Measurements from ENCODE around the gene CCDC50. TPM values are rescaled to one million over a fixed set of nuclear protein-coding genes. Genes with fewer than 3 reads are reported as not detected.

The CCDC50 gene
- total RNA-seq, 2 donors from 2014 or later: 41.8 to 48.6 TPM

- no peaks in the 10 kb centered on the region for H3K9me3 Mint-ChIP-seq
- H3K36me3 ChIP-seq (ENCODE audit: control insufficient read depth, insufficient read depth, low read length): peaks cover 34% of the 10 kb centered on the region
- peaks cover 31% of the 10 kb centered on the region for H3K36me3 Mint-ChIP-seq (ENCODE audit: low read depth)
- peaks cover 11% of the 10 kb centered on the region for H3K4me1 Mint-ChIP-seq
- H3K27me3 Mint-ChIP-seq (ENCODE audit: insufficient read depth): no peaks in the 10 kb centered on the region
- 80 to 97% methylated on average over 1 to 3 of the region's 3 CpGs for WGBS, 2 experiments (ENCODE audit: insufficient coverage in 1 of 2, insufficient read length in 1 of 2)
- H3K9ac ChIP-seq (ENCODE audit: extremely low read depth, low read length, poor library complexity, severe bottlenecking): no peak overlapping the region
- H3K4me3 Mint-ChIP-seq: no peak overlapping the region
- no peaks in the 10 kb centered on the region for H3K9me3 ChIP-seq (ENCODE audit: control insufficient read depth, low read length)
- no peaks in the 10 kb centered on the region for H3K4me1 ChIP-seq (ENCODE audit: control insufficient read depth, insufficient read depth, low read length)
- no peak overlapping the region for H3K4me3 ChIP-seq (ENCODE audit: low read length)
- H3K27ac Mint-ChIP-seq: no peak overlapping the region
- TF ChIP-seq, protein P1, sequence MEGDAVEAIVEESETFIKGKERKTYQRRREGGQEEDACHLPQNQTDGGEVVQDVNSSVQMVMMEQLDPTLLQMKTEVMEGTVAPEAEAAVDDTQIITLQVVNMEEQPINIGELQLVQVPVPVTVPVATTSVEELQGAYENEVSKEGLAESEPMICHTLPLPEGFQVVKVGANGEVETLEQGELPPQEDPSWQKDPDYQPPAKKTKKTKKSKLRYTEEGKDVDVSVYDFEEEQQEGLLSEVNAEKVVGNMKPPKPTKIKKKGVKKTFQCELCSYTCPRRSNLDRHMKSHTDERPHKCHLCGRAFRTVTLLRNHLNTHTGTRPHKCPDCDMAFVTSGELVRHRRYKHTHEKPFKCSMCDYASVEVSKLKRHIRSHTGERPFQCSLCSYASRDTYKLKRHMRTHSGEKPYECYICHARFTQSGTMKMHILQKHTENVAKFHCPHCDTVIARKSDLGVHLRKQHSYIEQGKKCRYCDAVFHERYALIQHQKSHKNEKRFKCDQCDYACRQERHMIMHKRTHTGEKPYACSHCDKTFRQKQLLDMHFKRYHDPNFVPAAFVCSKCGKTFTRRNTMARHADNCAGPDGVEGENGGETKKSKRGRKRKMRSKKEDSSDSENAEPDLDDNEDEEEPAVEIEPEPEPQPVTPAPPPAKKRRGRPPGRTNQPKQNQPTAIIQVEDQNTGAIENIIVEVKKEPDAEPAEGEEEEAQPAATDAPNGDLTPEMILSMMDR (conservative IDR thresholded peaks at IDR 0.05): no peak
- H3K27me3 ChIP-seq (ENCODE audit: control insufficient read depth, insufficient read depth, low read length, poor library complexity, severe bottlenecking): no peaks in the 10 kb centered on the region
- DNase-seq: no peak
- H3K27ac ChIP-seq (ENCODE audit: low read depth, low read length): no peak overlapping the region
Measured at GRCh38 chr3:191397771-191398170, 68.6 kb downstream of the CCDC50 start.

- Mint-ChIP-seq H3K9me3 (no peaks in the 10 kb centered on the region), H3K4me3 (no peak overlapping the region), H3K27me3 (ENCODE audit: insufficient read depth) (no peaks in the 10 kb centered on the region), H3K36me3 (ENCODE audit: low read depth) (peaks cover 27% of the 10 kb centered on the region), H3K4me1 (peaks cover 11% of the 10 kb centered on the region), H3K27ac (no peak overlapping the region)
- no peaks in the 10 kb centered on the region for H3K9me3 ChIP-seq (ENCODE audit: control insufficient read depth, low read length)
- peaks cover 29% of the 10 kb centered on the region for H3K36me3 ChIP-seq (ENCODE audit: control insufficient read depth, insufficient read depth, low read length)
- H3K27ac ChIP-seq (ENCODE audit: low read depth, low read length): no peak overlapping the region
- TF ChIP-seq, protein P1 (conservative IDR thresholded peaks at IDR 0.05): no peak
- H3K27me3 ChIP-seq (ENCODE audit: control insufficient read depth, insufficient read depth, low read length, poor library complexity, severe bottlenecking): no peaks in the 10 kb centered on the region
- H3K4me3 ChIP-seq (ENCODE audit: low read length): no peak overlapping the region
- 90 to 100% methylated on average over 1 of the region's 1 CpG for WGBS, 2 experiments (ENCODE audit: insufficient coverage in 1 of 2, insufficient read length in 1 of 2)
- no peaks in the 10 kb centered on the region for H3K4me1 ChIP-seq (ENCODE audit: control insufficient read depth, insufficient read depth, low read length)
- no peak overlapping the region for H3K9ac ChIP-seq (ENCODE audit: extremely low read depth, low read length, poor library complexity, severe bottlenecking)
- no peak for DNase-seq
Measured at GRCh38 chr3:191398607-191399006, 69.4 kb downstream of the CCDC50 start.

DNA sequence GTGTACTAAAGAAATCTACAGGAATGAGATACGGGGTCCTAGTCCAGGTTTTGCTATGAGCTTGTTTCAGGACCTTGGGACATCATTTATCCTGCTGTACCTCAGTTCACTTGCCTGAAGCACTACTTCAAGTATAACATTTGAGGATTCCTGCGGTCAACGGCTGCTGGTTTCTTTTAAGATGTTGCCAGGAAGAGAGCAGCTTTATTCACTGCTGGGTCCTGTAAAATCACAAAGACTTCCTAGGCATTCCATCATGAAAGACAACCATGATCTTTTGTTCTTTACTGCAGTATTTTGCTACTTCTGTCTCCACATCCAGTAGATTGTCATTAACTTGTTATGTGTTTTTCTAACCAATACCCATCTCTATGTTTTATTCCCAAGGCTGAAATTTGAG, 70.7 kb downstream of the CCDC50 start:
- no peaks in the 10 kb centered on the region for H3K9me3 Mint-ChIP-seq
- peaks cover 4% of the 10 kb centered on the region for H3K4me1 Mint-ChIP-seq
- H3K4me1 ChIP-seq (ENCODE audit: control insufficient read depth, insufficient read depth, low read length): no peaks in the 10 kb centered on the region
- no peak overlapping the region for H3K4me3 Mint-ChIP-seq
- H3K27me3 Mint-ChIP-seq (ENCODE audit: insufficient read depth): no peaks in the 10 kb centered on the region
- no peaks in the 10 kb centered on the region for H3K9me3 ChIP-seq (ENCODE audit: control insufficient read depth, low read length)
- 82 to 87% methylated on average over 3 of the region's 3 CpGs for WGBS, 2 experiments (ENCODE audit: insufficient coverage in 1 of 2, insufficient read length in 1 of 2)
- no peaks in the 10 kb centered on the region for H3K27me3 ChIP-seq (ENCODE audit: control insufficient read depth, insufficient read depth, low read length, poor library complexity, severe bottlenecking)
- TF ChIP-seq, protein P1 (conservative IDR thresholded peaks at IDR 0.05): no peak
- H3K9ac ChIP-seq (ENCODE audit: extremely low read depth, low read length, poor library complexity, severe bottlenecking): no peak overlapping the region
- peaks cover 20% of the 10 kb centered on the region for H3K36me3 Mint-ChIP-seq (ENCODE audit: low read depth)
- no peak for DNase-seq
- peaks cover 18% of the 10 kb centered on the region for H3K36me3 ChIP-seq (ENCODE audit: control insufficient read depth, insufficient read depth, low read length)
- H3K4me3 ChIP-seq (ENCODE audit: low read length): no peak overlapping the region
- H3K27ac Mint-ChIP-seq: no peak overlapping the region
- H3K27ac ChIP-seq (ENCODE audit: low read depth, low read length): no peak overlapping the region
